Activated gamma-delta T cell treated with anti-CD3 and anti-CD28 coated beads, Interleukin-2, amount 50 U/mL, for 16 hours (primary cell): ENCODE data around the gene SAMD4B.
"Not testable (repeated sequence)": the region's sequence is repeated elsewhere in the genome, so short reads cannot be mapped to it uniquely, and the experiment has no call there.

Source experiments
- DNase-seq: peaks from one replicate; pipeline ENCODE4 v3.0.0-alpha.2; 2020; ENCODE audit warnings: low read depth

Gene SAMD4B

GRCh38 chr19:39341719-39342604 is at the start of gene SAMD4B:
Gene SAMD4B, plus strand, starts transcription at chr19:39342421. Its CDS starts 14,473 bp downstream, at chr19:39356894.
- peak; percentile 99 for DNase-seq

GRCh38 chr19:39293394-39293793 is 48.8 kb upstream of the SAMD4B start:
- no peak for DNase-seq

DNA sequence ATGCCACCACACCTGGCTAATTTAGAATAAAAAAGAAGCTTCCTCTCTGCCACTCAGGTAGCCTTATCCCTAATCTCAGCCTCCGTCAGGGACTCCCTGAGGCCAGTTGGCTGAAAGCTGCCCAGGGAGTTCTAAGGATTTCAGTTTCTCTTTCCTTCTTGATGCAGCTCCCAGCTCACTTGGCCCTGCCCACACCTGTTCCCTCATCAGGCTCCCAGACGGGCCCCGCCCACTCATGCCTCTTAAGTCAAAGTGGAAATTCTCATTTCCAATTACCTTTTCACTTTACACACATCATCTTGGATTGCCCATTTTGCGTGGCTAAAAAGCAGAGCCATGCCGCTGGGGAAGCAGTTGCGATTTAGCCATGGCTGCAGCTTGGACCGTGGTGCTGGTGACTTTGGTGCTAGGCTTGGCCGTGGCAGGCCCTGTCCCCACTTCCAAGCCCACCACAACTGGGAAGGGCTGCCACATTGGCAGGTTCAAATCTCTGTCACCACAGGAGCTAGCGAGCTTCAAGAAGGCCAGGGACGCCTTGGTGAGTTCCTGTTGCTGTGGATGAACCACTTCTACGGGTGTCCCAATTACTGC is 46.1 kb upstream of the SAMD4B start, which contains the start of gene IFNL1:
Gene IFNL1 (plus strand): TSS at position 353 of the 591 bp plus-strand sequence. CDS start 15 bp downstream, at position 368.
- no peak for DNase-seq

DNA sequence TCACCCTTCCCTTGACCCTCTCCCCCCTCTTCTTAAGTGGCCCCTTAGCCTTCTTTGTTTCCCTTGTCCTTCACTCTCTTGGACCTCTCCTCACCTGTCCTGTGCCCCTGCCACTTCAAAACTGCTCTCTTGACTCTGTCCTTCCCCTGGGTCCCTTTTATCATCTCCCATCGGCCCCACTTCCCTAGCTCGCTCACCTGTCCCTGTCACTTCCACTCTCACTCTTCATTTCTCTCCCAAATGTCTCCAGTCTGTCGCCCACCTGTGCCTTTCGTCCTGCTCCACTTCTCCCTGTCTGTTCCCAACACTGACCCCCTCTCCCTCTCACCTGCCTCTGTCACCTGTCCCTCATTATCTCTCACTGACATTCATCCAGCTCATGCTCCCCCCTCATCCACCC is 45.3 kb upstream of the SAMD4B start:
- no peak for DNase-seq

DNA sequence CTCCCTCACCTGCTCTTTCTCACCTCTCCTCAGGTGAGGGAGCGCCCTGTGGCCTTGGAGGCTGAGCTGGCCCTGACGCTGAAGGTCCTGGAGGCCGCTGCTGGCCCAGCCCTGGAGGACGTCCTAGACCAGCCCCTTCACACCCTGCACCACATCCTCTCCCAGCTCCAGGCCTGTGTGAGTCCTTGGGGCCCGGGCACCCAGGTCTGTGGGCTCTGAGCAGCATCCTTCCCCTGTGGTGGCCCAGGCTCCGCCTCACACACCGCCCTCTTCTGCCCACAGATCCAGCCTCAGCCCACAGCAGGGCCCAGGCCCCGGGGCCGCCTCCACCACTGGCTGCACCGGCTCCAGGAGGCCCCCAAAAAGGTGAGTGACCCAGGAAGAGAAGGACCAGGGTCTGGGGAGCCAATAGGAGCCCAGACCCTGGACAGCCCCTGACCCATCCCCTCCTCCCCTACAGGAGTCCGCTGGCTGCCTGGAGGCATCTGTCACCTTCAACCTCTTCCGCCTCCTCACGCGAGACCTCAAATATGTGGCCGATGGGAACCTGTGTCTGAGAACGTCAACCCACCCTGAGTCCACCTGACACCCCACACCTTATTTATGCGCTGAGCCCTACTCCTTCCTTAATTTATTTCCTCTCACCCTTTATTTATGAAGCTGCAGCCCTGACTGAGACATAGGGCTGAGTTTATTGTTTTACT is 44.1 kb upstream of the SAMD4B start:
- DNase-seq, result peak; percentile 48

- no peak for DNase-seq
Measured at GRCh38 chr19:39299404-39299803, 42.8 kb upstream of the SAMD4B start.

GRCh38 chr19:39299832-39300231 is 42.4 kb upstream of the SAMD4B start:
- no peak for DNase-seq

GRCh38 chr19:39301021-39301420 is 41.2 kb upstream of the SAMD4B start:
- DNase-seq, result no peak

- no peak for DNase-seq
Measured at GRCh38 chr19:39301562-39301961, 40.7 kb upstream of the SAMD4B start.

- DNase-seq, result no peak
Measured at GRCh38 chr19:39303373-39304184, 38.6 kb upstream of the SAMD4B start.

DNA sequence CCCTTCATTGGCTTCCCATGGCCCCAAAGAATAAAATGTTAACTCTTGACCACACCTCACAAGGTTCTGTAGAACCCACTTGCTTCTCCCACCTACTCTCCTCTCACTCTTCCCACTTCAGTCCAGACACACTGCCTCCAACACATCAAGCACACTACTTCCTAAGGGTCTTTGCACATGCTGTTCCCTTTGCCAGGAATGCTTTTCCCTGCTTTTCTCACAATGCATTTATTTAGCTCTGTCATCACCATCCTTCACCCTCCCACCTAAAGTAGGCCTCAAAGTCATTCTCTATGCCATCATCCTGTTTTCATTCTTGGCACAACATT is 38.1 kb upstream of the SAMD4B start:
- DNase-seq, result no peak

DNA sequence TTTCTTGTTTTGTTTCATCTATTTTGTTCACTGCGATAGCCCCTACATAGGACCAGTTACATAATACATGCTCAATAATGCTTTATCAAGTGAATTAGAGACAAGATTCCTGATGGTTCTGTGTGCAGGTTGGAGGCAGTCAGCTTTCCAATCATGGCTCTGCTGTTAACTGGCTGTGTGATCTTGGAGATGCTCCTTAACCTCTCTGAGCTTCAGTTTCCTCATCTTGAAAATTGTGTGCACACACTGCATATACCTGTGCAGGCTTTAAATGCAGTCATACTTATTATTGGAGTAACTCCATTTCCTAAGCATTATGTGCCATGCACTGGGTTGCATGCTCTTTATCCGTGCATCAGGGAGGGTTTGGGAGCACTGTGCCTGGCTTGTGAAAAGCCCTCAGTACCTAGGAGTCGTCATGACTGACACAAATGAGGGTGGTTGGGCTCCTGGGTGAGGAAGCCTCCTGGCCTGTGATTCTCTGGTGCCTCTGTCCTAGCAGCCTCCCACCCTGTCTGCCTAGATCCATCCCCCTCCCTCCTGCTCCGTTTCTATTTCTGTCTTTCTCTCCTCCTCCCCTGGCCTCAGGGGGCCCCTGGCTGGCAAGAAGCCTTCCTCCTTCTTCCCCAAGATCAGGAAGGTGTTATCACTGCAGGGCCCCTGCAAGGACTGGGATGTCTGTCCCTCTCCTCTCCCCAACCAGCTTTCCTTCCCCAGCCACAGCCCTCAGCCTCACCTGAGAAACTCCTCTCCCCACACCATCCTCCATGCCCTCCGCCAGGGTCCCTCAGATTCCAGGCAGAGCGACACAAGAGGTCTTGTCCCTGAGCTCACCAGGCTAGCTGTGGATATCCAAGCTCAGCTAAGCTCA is 37.3 kb upstream of the SAMD4B start:
- DNase-seq, result no peak

DNA sequence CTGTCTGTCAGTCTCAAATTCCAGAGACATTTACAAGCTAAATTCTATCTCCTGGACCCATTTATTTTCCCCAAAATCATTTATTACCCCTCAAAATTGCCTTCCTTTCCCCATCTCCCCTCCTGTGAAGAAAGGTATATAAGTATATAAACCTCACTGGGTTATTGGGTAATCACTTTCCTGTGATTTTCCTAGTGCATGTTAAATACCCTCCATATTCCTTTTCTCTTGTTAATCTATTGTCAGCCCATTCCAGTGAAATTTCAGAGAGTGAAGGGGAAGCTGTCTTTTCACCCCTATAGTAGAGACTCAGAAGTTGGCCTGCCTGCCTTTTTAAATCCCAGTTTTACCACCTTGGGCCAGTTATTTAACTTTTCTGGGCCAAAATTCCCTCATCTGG is 36.1 kb upstream of the SAMD4B start:
- DNase-seq, result no peak

DNA sequence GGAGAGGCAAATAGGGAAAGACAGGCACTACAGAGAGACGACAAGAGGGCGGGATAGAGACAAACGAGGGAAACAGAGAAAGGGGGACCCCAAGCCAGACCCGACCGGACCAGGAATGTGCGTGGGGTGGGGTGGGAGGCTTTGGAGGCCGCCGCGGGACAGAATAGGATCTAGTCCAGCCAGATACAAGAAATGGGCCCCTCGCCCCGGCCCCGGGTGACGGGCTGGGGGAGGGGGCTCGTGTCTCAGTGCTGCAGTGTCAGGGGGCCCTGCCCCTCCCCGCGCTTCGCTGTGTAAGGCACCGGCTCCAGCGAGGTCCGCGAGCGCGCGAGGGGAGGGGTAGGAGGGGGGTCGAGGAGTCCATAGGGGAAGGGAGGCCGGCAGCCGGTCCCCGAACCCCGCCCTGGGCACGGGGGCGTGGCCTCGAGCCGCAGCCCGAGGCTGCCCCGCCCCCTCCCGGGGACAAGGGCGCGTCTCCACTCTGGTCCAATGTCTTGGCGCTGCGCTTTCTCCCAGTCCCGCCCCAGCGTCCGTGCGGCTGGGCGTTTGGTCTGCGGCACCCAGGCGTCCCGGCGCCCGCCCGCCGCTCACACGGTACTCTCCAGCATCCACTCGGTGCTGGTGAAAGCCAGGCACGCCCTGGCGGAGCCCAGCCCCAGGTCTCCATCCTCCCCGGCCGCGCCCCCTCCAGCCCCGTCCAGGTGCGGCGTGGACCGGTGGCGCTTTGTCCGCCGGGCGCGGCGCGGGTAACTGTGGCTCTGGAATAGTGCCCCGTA is 35.0 kb upstream of the SAMD4B start:
- no peak for DNase-seq

GRCh38 chr19:39307822-39308530 is 34.2 kb upstream of the SAMD4B start:
- DNase-seq, result no peak

DNA sequence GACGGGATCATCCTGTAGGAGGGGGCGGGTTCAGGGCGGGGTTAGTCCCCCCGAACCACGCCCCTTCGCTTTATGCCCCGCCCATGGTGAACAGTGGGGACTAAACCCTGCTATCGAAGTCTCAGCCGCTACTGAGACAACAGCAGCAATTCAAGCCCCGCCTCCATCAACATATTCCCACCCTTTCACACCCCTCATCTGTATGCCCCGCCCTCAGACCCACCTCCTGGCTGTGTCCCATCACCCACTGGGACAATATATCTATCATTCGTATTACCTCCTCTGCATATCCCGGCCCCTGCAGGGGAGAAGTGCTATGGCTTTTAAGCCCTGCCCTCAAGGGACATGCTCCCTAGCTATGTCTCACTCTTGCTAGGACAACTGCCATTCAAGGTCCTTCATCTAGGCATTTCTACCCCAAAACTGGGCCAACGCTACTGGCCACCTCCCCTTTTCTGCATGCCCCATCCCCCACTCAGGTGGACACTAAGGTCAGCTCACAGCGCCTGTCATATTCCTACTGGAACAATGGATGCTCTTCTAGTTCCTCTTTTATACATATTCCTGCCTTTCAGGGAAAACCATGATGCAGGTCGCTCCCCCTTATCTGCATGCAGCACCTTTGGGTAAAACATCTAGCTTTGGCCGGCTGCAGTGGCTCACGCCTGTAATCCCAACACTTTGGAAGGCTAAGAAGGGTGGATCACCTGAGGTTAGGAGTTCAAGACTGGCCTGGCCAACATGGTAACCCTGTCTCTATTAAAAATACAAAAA is 33.5 kb upstream of the SAMD4B start:
- no peak for DNase-seq

- DNase-seq, result not testable (repeated sequence)
Measured at GRCh38 chr19:39309305-39309670, 32.9 kb upstream of the SAMD4B start.

DNA sequence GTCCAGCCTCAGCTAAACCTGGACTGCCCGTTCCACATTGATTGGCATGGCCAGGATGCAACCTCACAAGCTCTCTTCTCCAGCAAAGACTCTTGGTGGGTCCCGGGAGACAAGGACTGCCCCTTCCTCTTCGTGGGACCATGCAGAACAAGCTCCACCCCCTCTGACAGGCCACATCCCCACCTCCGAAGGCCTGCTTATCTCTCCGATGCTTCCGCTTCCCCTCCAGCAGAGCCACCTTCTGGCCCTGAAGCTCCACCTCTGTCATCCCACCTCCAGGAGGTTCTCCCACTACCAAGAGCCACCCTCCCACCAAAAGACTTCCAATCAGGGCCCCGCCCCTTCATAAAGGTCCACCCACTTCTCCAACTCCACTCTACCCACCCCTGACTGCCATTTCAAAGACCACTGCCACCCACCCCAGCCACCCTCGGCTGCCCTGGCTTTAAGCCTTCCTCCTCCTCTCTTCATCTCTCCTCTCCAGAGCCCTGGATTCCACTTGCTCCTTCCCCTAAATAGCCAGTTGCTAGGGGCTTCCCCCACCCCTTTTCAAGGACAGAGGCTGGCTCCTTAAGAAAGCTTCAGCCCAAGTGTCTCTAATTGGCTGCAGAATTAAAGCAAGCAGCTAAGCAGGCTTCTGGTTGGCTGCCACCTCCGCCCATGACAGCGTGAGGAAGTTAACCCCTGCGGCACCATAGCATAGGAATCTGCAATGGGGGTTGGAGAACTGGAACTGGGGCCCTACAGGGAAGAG is 31.5 kb upstream of the SAMD4B start:
- no peak for DNase-seq
